Left lobe of liver (tissue), 2 donors: Measurements from ENCODE around the gene OTULINL. TPM values are rescaled to one million over a fixed set of nuclear protein-coding genes. Genes with fewer than 3 reads are reported as not detected.
"Not testable (repeated sequence)": the region's sequence is repeated elsewhere in the genome, so short reads cannot be mapped to it uniquely, and the experiment has no call there.

ENCODE experiments used
- ATAC-seq: fragments of 200-7000 bp; cut with Tn5 transposase; one replicate; pipeline ENCODE4 v1.9.1; 2020; ENCODE audit warnings: mild to moderate bottlenecking, moderate library complexity
- DNase-seq: peaks from one replicate; pipeline ENCODE4 v3.0.0-alpha.2; 2020; ENCODE audit warnings: low spot score
- total RNA-seq: library from RNA; stranded (reverse); gene quantifications from one replicate; pipeline ENCODE4 v1.2.1, GENCODE V29; 2021
- donor health status: DM: no; HTN: no; CAD: no; lungs with moderate emphysema.
- donor health status: DM: no; HTN: yes; CAD: no.

The OTULINL gene
- 1.4 TPM for total RNA-seq

DNA sequence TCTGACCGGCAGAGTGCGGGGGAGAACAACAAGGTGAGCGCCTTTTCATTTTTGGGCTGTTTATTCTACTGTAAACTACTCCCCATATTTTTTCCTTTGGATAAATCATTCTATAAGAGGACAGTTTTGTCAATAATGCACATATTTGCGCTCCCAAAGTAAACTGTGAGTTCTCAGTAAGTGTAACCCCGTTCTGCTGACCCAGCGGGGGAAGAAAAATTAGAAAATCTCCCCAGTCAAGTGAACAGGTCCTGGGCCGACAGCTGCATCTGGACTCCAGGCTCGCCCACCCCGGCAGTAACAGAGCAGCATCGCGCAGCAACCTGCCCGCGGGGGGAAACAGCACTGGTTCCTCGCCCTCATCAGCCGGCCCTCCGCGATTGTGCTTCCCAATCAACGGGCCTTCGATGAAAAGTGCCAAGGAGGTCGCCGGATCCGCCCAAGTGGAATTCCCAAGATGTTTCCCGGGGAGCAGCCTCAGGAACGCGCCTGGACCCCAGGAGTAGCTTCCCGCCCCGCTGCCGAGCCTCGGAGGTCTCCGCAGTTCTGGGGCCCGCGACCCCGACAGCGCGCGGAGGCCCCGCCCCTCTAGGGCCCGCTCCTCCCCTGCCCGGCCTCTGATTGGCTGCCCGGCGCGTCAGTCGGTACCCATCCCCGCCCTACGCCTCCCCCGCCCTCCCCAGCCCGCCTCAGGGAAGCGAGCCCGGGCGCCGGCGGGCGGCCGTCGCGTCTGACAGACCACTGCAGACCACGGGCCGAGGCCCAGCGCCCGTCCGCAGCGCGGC lies at the start of gene OTULINL:
Gene OTULINL, plus strand, starts transcription at position 687 of the 785 bp plus-strand sequence. CDS start 103 bp downstream, outside the sequence.
- ATAC-seq (peak; percentile 94), DNase-seq (peak; percentile 82)

DNA sequence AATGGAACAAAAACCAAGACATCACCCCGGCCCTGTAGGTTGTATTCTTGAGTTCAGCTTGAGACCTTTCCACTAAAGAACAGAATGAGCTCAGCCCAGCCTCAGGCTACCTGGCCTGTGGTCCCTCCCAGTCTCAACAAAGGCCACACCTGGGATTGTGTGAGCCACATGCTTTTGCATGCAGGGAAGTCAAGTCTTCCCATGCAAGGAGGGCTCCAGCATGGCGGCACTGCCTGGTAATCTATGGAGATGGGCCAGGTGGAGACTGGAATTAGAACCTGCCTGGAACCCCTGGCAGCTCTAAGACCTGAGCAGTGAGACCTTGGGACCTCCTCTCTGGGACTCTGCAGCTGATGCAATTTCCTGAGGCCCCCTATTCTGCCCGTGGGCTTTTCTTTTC lies 49.4 kb upstream of the OTULINL start:
- no peak for DNase-seq
- no peak for ATAC-seq

- ATAC-seq (no peak), DNase-seq (no peak)
Observed at GRCh38 chr5:14534773-14535172, 46.8 kb upstream of the OTULINL start.

GRCh38 chr5:14545308-14545707 lies 36.3 kb upstream of the OTULINL start:
- ATAC-seq (peak; percentile 26), DNase-seq (no peak)

GRCh38 chr5:14545862-14546261 lies 35.7 kb upstream of the OTULINL start:
- DNase-seq (peak; percentile 41), ATAC-seq (no peak)

GRCh38 chr5:14547666-14548065 lies 33.9 kb upstream of the OTULINL start:
- DNase-seq (peak; percentile 15), ATAC-seq (no peak)

DNA sequence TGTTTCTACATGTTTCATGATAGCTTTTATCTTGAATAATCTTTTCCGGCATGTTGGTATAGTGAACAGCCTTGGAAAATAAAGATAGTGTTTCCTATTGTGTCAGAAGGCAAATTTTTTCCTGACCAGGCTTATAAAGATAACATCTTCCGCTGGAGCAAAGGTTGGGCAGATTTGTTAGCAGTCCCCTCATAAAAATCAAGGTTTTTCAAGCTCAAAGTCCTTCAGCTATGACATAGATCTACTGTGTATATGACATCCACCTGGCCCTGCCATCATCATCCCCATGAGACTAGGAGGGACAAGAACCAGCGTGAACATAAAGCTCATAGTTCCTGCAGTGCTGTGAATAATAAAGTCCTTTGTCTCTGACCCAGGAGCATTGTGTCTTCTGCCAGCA lies 30.4 kb upstream of the OTULINL start:
- DNase-seq (no peak), ATAC-seq (no peak)

- no peak for DNase-seq
- peak; percentile 31 for ATAC-seq
Observed at GRCh38 chr5:14552017-14552416, 29.6 kb upstream of the OTULINL start.

GRCh38 chr5:14554288-14554687 lies 27.3 kb upstream of the OTULINL start:
- not testable (repeated sequence) for DNase-seq, ATAC-seq

DNA sequence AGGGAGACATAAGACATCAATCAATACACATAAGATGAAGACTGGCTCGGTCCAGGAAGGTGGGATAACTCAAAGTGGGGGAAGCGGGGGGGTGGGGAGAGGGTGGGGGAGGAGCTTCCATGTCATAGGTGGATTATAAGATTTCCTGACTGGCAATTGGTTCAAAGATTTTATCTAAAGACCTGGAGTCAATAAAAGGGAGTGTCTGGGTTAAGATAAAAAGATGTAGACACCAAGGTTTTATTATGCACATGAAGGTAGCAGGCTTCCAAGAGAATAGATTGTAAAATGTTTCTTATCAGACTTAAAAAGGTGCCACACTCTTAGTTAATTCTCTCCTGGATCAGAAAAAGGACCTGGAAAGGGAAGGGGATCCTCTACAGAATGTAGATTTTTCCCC lies 25.6 kb upstream of the OTULINL start:
- DNase-seq (no peak), ATAC-seq (no peak)

- ATAC-seq (no peak), DNase-seq (no peak)
Observed at GRCh38 chr5:14557203-14557770, 24.3 kb upstream of the OTULINL start.

DNA sequence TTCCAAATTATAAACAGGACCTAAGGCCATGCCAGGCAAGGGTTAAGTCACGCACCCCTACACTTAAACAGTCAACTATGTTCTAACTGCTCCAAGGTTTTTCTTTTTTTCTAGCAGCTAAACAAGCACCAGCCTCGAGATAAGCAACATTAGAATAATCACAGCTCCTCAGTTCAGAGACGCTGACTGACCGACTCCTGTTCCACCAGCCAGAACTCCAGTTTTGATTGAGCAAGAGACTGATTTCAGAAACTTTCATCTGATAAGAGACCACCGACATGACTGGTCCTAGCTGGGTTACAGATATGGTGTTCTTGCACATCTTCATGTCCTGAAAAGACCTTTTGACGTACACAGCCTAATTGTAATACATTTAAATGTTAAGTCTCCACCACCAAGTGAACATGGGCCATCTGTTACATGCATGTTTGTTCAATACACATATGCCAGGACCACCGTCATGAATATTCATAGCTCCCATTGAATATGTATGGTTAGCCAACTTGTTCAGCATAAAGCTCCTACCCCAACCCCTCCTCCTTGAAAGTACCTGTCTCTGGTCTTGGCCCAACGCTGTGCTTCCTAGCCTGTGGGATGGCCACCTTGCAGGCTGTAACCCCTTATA lies 23.7 kb upstream of the OTULINL start:
- DNase-seq: no peak
- ATAC-seq: no peak

DNA sequence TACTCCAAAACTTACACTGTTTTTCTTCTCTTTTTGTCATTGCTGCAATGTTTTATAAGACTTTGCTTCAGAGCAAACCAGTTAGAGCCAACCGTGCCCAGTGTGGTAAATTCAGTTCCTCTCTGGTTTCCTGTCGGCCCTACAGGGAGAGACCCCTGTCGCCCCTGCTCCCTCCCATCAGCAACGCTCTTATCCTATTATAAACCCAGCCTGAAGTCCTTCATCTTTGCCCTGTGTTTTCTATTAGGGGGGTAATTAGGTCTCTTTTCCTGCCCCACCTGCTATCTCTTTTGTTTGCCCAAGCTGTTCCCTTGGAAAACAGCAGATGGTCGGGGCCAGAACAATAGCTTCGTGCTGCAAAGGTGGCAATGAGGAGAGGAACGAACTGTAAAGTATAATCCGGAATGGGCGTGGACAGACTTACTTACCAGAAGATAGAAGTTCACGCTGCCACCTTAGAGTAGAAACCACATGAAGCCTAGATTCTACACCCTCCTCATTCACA lies 21.4 kb upstream of the OTULINL start:
- ATAC-seq (no peak), DNase-seq (no peak)

DNA sequence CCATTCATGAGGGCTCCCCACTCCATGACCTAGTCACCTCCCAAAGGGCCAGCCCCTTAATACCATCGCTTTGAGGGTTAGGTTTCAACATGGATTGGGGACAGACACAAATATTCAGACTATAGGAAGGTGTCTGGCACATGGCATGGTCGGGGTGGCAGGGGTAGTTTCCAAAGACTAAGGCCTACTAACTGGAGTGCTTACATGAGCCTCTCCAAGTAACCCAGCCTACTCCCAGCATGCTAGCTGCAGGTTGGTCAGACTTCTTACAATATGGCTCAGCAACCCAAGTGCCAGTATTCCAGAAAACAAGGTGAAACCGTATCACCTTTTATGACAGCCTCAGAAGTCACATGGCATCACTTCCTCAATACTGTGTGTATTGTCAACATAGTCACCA lies 19.9 kb upstream of the OTULINL start:
- no peak for ATAC-seq
- no peak for DNase-seq

DNA sequence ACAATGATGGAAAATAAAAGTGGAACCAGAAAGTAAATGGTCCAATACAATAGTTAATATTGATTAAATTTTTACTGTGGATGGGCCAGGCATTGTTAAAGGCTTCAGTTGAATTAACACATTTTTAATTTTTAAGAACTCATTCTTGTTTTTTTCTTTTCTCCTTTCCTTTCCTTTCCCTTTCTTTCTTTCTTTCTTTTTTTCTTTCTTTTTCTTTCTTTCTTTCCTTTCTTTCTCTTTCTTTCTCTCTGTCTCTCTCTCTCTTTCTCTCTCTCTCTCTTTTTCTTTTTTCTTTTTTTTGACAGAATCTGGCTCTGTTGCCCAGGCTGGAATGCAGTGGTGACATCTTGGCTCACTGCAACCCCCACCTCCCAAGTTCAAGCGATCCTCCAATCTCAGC lies 13.3 kb upstream of the OTULINL start:
- ATAC-seq: no peak

GRCh38 chr5:14569948-14570691 lies 11.5 kb upstream of the OTULINL start:
- ATAC-seq (no peak), DNase-seq (no peak)

More for the DNA sequence above, 13.3 kb upstream of the OTULINL start:
- no peak for DNase-seq

DNA sequence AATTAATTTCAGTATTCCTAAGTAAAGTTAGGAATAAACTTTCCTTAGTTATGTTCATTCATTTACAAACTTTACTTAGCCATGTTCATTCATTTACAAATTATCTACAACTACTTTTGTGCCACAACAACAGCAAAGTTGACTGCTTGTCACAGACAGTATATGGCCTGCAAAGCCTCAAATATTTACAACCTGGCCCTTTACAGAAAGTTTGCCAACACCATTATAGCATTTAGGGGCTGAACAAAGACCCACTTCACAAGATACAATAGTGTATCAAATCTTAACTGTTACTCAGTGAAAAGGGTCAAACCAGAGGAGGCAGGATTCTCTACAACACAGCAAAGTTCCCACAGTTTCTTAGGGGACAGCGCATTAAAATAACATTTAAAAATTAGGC lies 9.7 kb upstream of the OTULINL start:
- ATAC-seq (no peak), DNase-seq (no peak)

GRCh38 chr5:14572385-14572784 lies 9.2 kb upstream of the OTULINL start:
- no peak for DNase-seq
- no peak for ATAC-seq

GRCh38 chr5:14572836-14573235 lies 8.8 kb upstream of the OTULINL start:
- DNase-seq (no peak), ATAC-seq (no peak)

GRCh38 chr5:14574096-14574495 lies 7.5 kb upstream of the OTULINL start:
- DNase-seq (no peak), ATAC-seq (no peak)

DNA sequence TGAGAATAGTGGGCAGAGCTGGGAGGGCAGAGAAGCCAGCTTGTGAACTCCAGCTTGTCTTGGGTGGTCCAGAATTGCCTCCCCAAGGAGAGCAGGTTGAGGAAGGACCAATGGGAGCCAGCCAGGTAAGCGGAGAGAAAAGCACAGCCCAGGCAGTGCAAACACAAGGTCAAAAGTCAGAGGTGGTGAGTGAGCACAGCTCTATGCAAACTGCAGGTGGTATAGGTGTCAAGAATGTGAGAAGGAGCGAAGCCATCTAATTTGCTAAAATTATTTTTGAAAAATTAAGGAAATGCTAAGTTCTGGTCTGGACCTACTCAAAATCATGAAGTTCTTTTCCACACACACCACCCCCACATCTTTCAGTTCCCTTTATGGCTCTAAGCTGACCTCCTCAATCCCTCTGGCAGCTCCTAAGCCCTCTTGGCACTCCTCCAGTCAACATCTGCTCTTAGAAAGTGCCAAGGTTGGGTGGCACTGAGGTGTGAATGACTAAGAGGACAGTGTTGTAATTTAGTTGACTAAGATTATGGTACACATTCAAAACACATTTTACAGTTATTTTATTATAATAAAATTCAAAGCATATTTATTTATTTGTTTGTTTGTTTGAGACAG lies 6.6 kb upstream of the OTULINL start:
- ATAC-seq (peak; percentile 41), DNase-seq (no peak)
